Activated B cell treated with CpG ODN at 0.5 μM for 24 hours (primary cell): ENCODE data around the gene MYLK. TPM values are rescaled to one million over a fixed set of nuclear protein-coding genes. Genes with fewer than 3 reads are reported as not detected.

Experiments used
- ATAC-seq: fragments of 200-7000 bp; cut with Tn5 transposase; one replicate; pipeline ENCODE4 v1.10.0; 2021; ENCODE audit warnings: low read depth, mild to moderate bottlenecking, moderate library complexity
- CTCF ChIA-PET: fragments of 350-600 bp; sonication (Branson Sonifier 250); formaldehyde crosslinking; loops from one replicate; lab custom pipeline; 2021; ENCODE audit warnings: antibody characterized with exemption; lab: Charles Lee
- POLR2A ChIA-PET: fragments of 350-600 bp; sonication (Branson Sonifier 250); formaldehyde crosslinking; loops from one replicate; lab custom pipeline; 2021; ENCODE audit warnings: antibody characterized with exemption; lab: Charles Lee
- DNase-seq: peaks from one replicate; pipeline ENCODE4 v3.0.0; 2022
- H3K27ac Mint-ChIP-seq: one replicate; pipeline ENCODE4 v1.8.0; 2020; ENCODE audit warnings: mixed read lengths
- H3K27me3 Mint-ChIP-seq: one replicate; pipeline ENCODE4 v1.8.0; 2021; ENCODE audit warnings: mixed read lengths
- H3K36me3 Mint-ChIP-seq: one replicate; pipeline ENCODE4 v1.8.0; 2021; ENCODE audit warnings: low read depth, mixed read lengths
- H3K4me1 Mint-ChIP-seq: one replicate; pipeline ENCODE4 v1.8.0; 2021; ENCODE audit warnings: mixed read lengths
- H3K4me3 Mint-ChIP-seq: one replicate; pipeline ENCODE4 v1.8.0; 2020; ENCODE audit warnings: mild to moderate bottlenecking, mixed read lengths
- H3K9me3 Mint-ChIP-seq: one replicate; pipeline ENCODE4 v1.8.0; 2020; ENCODE audit warnings: mixed read lengths
- CTCF ChIP-seq: fragments of 200-600 bp; IDR thresholded peaks from one replicate; pipeline ENCODE4 v1.8.0; 2022; ENCODE audit warnings: antibody characterized with exemption, mild to moderate bottlenecking
- intact Hi-C: fragments of 100-400 bp; cut with micrococcal nuclease; formaldehyde crosslinking; loops from one replicate; pipeline ENCODE4 v1.15.1; 2024
- total RNA-seq: library from RNA; stranded (reverse); gene quantifications from 2 replicates; pipeline ENCODE4 v1.2.3, GENCODE V29; 2022

Gene MYLK
- total RNA-seq, 1 donor from 2014 or later: not detected

- no peak for TF ChIP-seq CTCF
- ChIA-PET POLR2A (no interaction called here), CTCF (no interaction called here)
- DNase-seq (no peak), ATAC-seq (no peak)
- no peak overlapping the region for H3K27ac Mint-ChIP-seq
- no peaks in the 10 kb centered on the region for H3K36me3 Mint-ChIP-seq
- H3K27me3 Mint-ChIP-seq: peaks cover 9% of the 10 kb centered on the region
- H3K4me3 Mint-ChIP-seq: no peak overlapping the region
- intact Hi-C loops: no loop called here
- no peaks in the 10 kb centered on the region for H3K4me1 Mint-ChIP-seq
- no peaks in the 10 kb centered on the region for H3K9me3 Mint-ChIP-seq
These were observed 150.2 kb downstream of the MYLK start for GRCh38 chr3:123733805-123734526.

- POLR2A ChIA-PET: no interaction called here
These were observed 150.8 kb downstream of the MYLK start for GRCh38 chr3:123733341-123733740.

GRCh38 chr3:123732447-123732846, 151.7 kb downstream of the MYLK start:
- ChIA-PET CTCF (interaction anchor here (1.2 kb wide), 1 partner anchor 9 kb away, joined by 7 read pairs; no protein-coding TSS in a partner anchor), POLR2A (no interaction called here)
- Mint-ChIP-seq H3K4me3 (no peak overlapping the region), H3K36me3 (no peaks in the 10 kb centered on the region), H3K27ac (no peak overlapping the region), H3K27me3 (peaks cover 11% of the 10 kb centered on the region), H3K9me3 (no peaks in the 10 kb centered on the region), H3K4me1 (no peaks in the 10 kb centered on the region)
- intact Hi-C loops: no loop called here
- ATAC-seq (no peak), DNase-seq (no peak)
- no peak for TF ChIP-seq CTCF

More at GRCh38 chr3:123733341-123733740, 150.8 kb downstream of the MYLK start:
- intact Hi-C loops: no loop called here
- Mint-ChIP-seq H3K36me3 (no peaks in the 10 kb centered on the region), H3K4me1 (no peaks in the 10 kb centered on the region), H3K9me3 (no peaks in the 10 kb centered on the region), H3K27me3 (peaks cover 11% of the 10 kb centered on the region), H3K27ac (no peak overlapping the region), H3K4me3 (no peak overlapping the region)
- CTCF ChIA-PET: interaction anchor here (1.2 kb wide), 1 partner anchor 10 kb away, joined by 7 read pairs; no protein-coding TSS in a partner anchor
- TF ChIP-seq CTCF: no peak
- DNase-seq (no peak), ATAC-seq (no peak)

- Mint-ChIP-seq H3K36me3 (no peaks in the 10 kb centered on the region), H3K27ac (no peak overlapping the region), H3K9me3 (no peaks in the 10 kb centered on the region), H3K27me3 (peaks cover 14% of the 10 kb centered on the region), H3K4me3 (no peak overlapping the region), H3K4me1 (no peaks in the 10 kb centered on the region)
- POLR2A ChIA-PET: no interaction called here
- no peak for ATAC-seq
- no peak for TF ChIP-seq CTCF
- intact Hi-C loops: no loop called here
- no peak for DNase-seq
- CTCF ChIA-PET: no interaction called here
These were observed 153.3 kb downstream of the MYLK start for GRCh38 chr3:123730829-123731228.

GRCh38 chr3:123728991-123729390, 155.1 kb downstream of the MYLK start:
- H3K9me3 Mint-ChIP-seq: no peaks in the 10 kb centered on the region
- POLR2A ChIA-PET: no interaction called here
- intact Hi-C loops: loop anchor here (10.0 kb wide), 1 partner anchor 826 kb away; no protein-coding TSS in a partner anchor
- no peaks in the 10 kb centered on the region for H3K36me3 Mint-ChIP-seq
- H3K4me1 Mint-ChIP-seq: no peaks in the 10 kb centered on the region
- CTCF ChIA-PET: interaction anchor here (1.1 to 1.4 kb wide), 2 partner anchors 9 to 78 kb away, joined by 3 read pairs; no protein-coding TSS in a partner anchor
- no peak overlapping the region for H3K27ac Mint-ChIP-seq
- ATAC-seq (no peak), DNase-seq (no peak)
- no peak for TF ChIP-seq CTCF
- H3K27me3 Mint-ChIP-seq: peaks cover 9% of the 10 kb centered on the region
- no peak overlapping the region for H3K4me3 Mint-ChIP-seq
